Right lobe of liver (tissue), 4 donors: ENCODE measurements around the gene CFAP251.

Source experiments
- POLR2A ChIP-seq: fragments of 450-650 bp; IDR thresholded peaks from one replicate; pipeline ENCODE4 v1.6.1; 2017; ENCODE audit warnings: antibody characterized with exemption, mild to moderate bottlenecking
- TF ChIP-seq, protein P1 (sequence below), 4 donors: fragments of 200-600 bp in 3 of 4; fragments of 450-650 bp in 1 of 4; IDR thresholded peaks; one replicate each; pipeline versions ENCODE4 v1.5.1 to v1.8.0; 2016 to 2022; ENCODE audit warnings: antibody characterized with exemption in 4 of 4, mild to moderate bottlenecking in 2 of 4
- donor health status: DM: no; HTN: no; CAD: no.
- donor health status: DM: no; HTN: no; CAD: no.
- donor health status: DM: no; HTN: yes; CAD: no.

- TF ChIP-seq, protein P1, sequence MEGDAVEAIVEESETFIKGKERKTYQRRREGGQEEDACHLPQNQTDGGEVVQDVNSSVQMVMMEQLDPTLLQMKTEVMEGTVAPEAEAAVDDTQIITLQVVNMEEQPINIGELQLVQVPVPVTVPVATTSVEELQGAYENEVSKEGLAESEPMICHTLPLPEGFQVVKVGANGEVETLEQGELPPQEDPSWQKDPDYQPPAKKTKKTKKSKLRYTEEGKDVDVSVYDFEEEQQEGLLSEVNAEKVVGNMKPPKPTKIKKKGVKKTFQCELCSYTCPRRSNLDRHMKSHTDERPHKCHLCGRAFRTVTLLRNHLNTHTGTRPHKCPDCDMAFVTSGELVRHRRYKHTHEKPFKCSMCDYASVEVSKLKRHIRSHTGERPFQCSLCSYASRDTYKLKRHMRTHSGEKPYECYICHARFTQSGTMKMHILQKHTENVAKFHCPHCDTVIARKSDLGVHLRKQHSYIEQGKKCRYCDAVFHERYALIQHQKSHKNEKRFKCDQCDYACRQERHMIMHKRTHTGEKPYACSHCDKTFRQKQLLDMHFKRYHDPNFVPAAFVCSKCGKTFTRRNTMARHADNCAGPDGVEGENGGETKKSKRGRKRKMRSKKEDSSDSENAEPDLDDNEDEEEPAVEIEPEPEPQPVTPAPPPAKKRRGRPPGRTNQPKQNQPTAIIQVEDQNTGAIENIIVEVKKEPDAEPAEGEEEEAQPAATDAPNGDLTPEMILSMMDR (IDR thresholded peaks at IDR 0.05): no peak
- no peak for TF ChIP-seq POLR2A
Measured at GRCh38 chr12:122048151-122048550, 129.8 kb downstream of the CFAP251 start.
